IMR-90 (cell line): ENCODE results near the gene FGF9.

Source experiments
- POLR2A ChIP-seq: IDR thresholded peaks from 2 replicates; pipeline ENCODE4 v1.6.1; 2012; ENCODE audit warnings: mild to moderate bottlenecking, low read depth, low read length
- TF ChIP-seq, protein P1 (sequence below): conservative IDR thresholded peaks from 2 replicates; pipeline ENCODE4 v1.5.1; 2012; ENCODE audit warnings: mild to moderate bottlenecking, low read depth, low read length, improper control_type of control experiment

DNA sequence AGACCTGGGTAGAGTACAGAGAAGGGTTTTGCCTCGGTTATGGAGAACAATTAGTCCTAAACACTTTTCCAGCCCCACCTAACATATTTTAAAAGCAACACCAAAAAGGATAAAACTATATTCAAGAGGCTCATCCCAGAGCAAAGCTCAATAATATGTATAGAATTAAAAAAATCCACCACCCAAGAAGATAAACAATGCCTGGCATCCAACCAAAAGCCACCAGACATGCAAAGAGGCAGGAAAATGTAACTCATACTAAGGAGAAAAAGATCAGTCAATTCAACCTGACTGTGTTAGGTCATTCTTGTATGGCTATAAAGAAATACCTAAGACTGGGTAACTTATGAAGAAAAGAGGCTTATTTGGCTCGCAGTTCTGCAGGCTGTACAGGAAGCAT is 39.3 kb downstream of the FGF9 start:
- TF ChIP-seq, protein P1, sequence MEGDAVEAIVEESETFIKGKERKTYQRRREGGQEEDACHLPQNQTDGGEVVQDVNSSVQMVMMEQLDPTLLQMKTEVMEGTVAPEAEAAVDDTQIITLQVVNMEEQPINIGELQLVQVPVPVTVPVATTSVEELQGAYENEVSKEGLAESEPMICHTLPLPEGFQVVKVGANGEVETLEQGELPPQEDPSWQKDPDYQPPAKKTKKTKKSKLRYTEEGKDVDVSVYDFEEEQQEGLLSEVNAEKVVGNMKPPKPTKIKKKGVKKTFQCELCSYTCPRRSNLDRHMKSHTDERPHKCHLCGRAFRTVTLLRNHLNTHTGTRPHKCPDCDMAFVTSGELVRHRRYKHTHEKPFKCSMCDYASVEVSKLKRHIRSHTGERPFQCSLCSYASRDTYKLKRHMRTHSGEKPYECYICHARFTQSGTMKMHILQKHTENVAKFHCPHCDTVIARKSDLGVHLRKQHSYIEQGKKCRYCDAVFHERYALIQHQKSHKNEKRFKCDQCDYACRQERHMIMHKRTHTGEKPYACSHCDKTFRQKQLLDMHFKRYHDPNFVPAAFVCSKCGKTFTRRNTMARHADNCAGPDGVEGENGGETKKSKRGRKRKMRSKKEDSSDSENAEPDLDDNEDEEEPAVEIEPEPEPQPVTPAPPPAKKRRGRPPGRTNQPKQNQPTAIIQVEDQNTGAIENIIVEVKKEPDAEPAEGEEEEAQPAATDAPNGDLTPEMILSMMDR, result no peak
- TF ChIP-seq POLR2A, result no peak
